Fibroblast of peridontal ligament (primary cell): ENCODE data around the gene FBF1.

Source experiments
- DNase-seq: peaks from one replicate; pipeline ENCODE4 v3.0.0-alpha.2; 2010; ENCODE audit errors: extremely low read depth

FBF1 gene

GRCh38 chr17:75950421-75950820, 9.6 kb upstream of the FBF1 start:
- no peak for DNase-seq

GRCh38 chr17:75945211-75945610, 4.4 kb upstream of the FBF1 start:
- DNase-seq = no peak

GRCh38 chr17:75943491-75943890, 2.6 kb upstream of the FBF1 start:
- DNase-seq = no peak

GRCh38 chr17:75942473-75942872, 1.6 kb upstream of the FBF1 start:
- DNase-seq = no peak

- DNase-seq = no peak
These were observed 589 bp upstream of the FBF1 start for GRCh38 chr17:75941442-75941819.

GRCh38 chr17:75937652-75938051, 3.2 kb downstream of the FBF1 start:
- no peak for DNase-seq

- DNase-seq = no peak
These were observed 7.0 kb downstream of the FBF1 start for GRCh38 chr17:75933808-75934207.

- DNase-seq = no peak
These were observed 8.0 kb downstream of the FBF1 start for GRCh38 chr17:75932852-75933251.

- no peak for DNase-seq
These were observed 9.8 kb downstream of the FBF1 start for GRCh38 chr17:75931062-75931461.

- peak; percentile 9 for DNase-seq
These were observed 13.4 kb downstream of the FBF1 start for GRCh38 chr17:75927286-75927922.

GRCh38 chr17:75926456-75926855, 14.4 kb downstream of the FBF1 start:
- DNase-seq = no peak

- no peak for DNase-seq
These were observed 14.9 kb downstream of the FBF1 start for GRCh38 chr17:75925912-75926311.

GRCh38 chr17:75925103-75925502, 15.7 kb downstream of the FBF1 start:
- no peak for DNase-seq

GRCh38 chr17:75922963-75923874, 17.6 kb downstream of the FBF1 start:
- DNase-seq = no peak

GRCh38 chr17:75922173-75922961, 18.5 kb downstream of the FBF1 start:
- DNase-seq = no peak

GRCh38 chr17:75921596-75921995, 19.2 kb downstream of the FBF1 start:
- no peak for DNase-seq

- no peak for DNase-seq
These were observed 20.7 kb downstream of the FBF1 start for GRCh38 chr17:75920045-75920560.

- DNase-seq = no peak
These were observed 21.2 kb downstream of the FBF1 start for GRCh38 chr17:75919611-75920010.

- DNase-seq = no peak
These were observed 22.9 kb downstream of the FBF1 start for GRCh38 chr17:75917917-75918445.

GRCh38 chr17:75917141-75917916, 23.5 kb downstream of the FBF1 start:
- no peak for DNase-seq

- DNase-seq = no peak
These were observed 25.6 kb downstream of the FBF1 start for GRCh38 chr17:75915268-75915667.
